C4-2B (cell line): ENCODE results near the gene INHBB.

Source experiments
- H3K27ac ChIP-seq: fragments of 450-650 bp; 2 replicates; pipeline ENCODE4 v1.5.1; 2017
- CTCF ChIP-seq: fragments of 450-650 bp; conservative IDR thresholded peaks from 2 replicates; pipeline ENCODE4 v1.5.1; 2017; ENCODE audit warnings: mild to moderate bottlenecking
- ZFX ChIP-seq: fragments of 450-650 bp; IDR thresholded peaks from 2 replicates; pipeline ENCODE4 v1.6.1; 2017

Gene INHBB

GRCh38 chr2:120331903-120332302 lies 14.0 kb upstream of the INHBB start:
- no peak overlapping the region for H3K27ac ChIP-seq
- TF ChIP-seq ZFX (no peak), CTCF (no peak)

GRCh38 chr2:120332384-120332783 lies 13.6 kb upstream of the INHBB start:
- H3K27ac ChIP-seq, result no peak overlapping the region
- no peak for TF ChIP-seq CTCF
- TF ChIP-seq ZFX, result no peak

DNA sequence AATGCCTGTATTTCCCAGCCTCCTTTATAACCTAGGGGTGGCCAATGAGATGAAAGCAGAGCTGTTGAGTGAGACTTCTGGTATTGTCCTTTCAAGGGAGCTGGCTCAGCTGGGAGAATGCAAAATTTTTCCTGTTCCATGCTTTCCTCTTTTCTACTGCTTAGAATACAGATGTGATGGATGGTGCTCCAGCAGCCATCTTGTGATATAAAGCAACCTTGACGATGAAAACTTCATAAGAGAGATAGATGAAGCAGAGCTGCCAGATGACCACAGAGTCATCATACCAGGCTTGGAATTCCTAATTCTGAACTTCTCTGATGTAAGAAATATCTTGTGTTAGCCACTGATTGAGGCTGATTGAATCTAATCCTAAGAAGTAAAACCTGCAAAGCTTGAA lies 11.9 kb upstream of the INHBB start:
- TF ChIP-seq CTCF, result no peak
- no peak for TF ChIP-seq ZFX

GRCh38 chr2:120336749-120337148 lies 9.2 kb upstream of the INHBB start:
- H3K27ac ChIP-seq, result no peak overlapping the region
- TF ChIP-seq ZFX (no peak), CTCF (no peak)

More for the DNA sequence above, 11.9 kb upstream of the INHBB start:
- H3K27ac ChIP-seq, result no peak overlapping the region

- no peak for TF ChIP-seq CTCF
- no peak for TF ChIP-seq ZFX
- no peak overlapping the region for H3K27ac ChIP-seq
Measured at GRCh38 chr2:120338015-120338414, 7.9 kb upstream of the INHBB start.

GRCh38 chr2:120341977-120342376 lies 4.0 kb upstream of the INHBB start:
- H3K27ac ChIP-seq, result no peak overlapping the region
- no peak for TF ChIP-seq CTCF

GRCh38 chr2:120342446-120342845 lies 3.5 kb upstream of the INHBB start:
- no peak for TF ChIP-seq CTCF
- no peak for TF ChIP-seq ZFX
- H3K27ac ChIP-seq, result no peak overlapping the region

GRCh38 chr2:120343100-120343432 lies 2.9 kb upstream of the INHBB start:
- no peak overlapping the region for H3K27ac ChIP-seq

More at GRCh38 chr2:120343100-120343432, 2.9 kb upstream of the INHBB start:
- TF ChIP-seq ZFX, result no peak
- TF ChIP-seq CTCF, result no peak
